ENCODE results near the gene SDK2.
A peak's percentile ranks its signal among the peaks of the same experiment; 100 is the strongest.

The SDK2 gene

GRCh38 chr17:73291260-73291801 is 352.9 kb downstream of the SDK2 start:
- no peak overlapping the region for H3K4me3 ChIP-seq (ENCODE audit: low read depth, low read length)
- peak; percentile 70 for DNase-seq (ENCODE audit: low read depth)

- DNase-seq (ENCODE audit: low read depth): no peak
- no peak overlapping the region for H3K4me3 ChIP-seq (ENCODE audit: low read depth, low read length)
These were observed 353.6 kb downstream of the SDK2 start for GRCh38 chr17:73290399-73291259.

- no peak overlapping the region for H3K4me3 ChIP-seq (ENCODE audit: low read depth, low read length)
- no peak for DNase-seq (ENCODE audit: low read depth)
These were observed 354.5 kb downstream of the SDK2 start for GRCh38 chr17:73289549-73290254.

DNA sequence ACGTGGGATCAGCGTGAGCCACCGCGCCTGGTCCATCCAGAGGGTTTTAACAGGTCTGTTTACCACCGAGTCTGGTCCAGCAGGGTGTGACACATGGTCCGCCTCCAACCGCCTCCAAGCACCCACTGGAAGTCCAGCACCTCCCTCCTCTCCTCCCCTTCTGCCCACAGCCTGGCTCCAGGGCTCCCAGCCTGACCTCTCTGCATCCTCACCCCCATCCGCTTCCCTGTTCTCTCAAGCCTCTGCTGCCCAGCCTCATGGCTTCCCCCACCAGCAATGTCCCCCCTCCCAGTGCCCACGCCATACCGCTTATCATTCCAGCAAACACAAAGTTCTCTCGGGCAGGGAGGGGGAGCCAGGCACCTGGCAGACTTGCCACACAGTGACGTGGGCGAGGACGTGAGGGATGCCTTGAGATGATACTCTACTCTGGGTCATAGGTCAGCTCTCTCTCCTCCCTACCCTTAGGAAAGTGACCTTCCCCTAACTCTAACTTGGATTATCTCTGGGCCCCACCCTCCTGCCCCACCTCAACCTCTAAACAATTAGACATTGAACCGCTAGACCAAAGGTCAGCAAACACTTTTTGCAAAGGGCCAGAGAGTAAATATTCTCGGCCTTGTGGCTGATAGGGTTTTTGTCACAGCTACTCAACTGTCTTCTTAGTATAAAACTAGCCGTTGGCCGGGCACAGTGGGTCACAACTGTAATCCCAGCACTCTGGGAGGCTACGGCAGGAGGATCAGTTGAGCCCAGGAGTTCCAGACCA is 355.5 kb downstream of the SDK2 start:
- H3K4me3 ChIP-seq (ENCODE audit: low read depth, low read length): no peak overlapping the region

GRCh38 chr17:73286863-73287296 is 357.4 kb downstream of the SDK2 start:
- peak; percentile 75 for DNase-seq (ENCODE audit: low read depth)
- H3K4me3 ChIP-seq (ENCODE audit: low read depth, low read length): no peak overlapping the region

More for the DNA sequence above, 355.5 kb downstream of the SDK2 start:
- no peak for DNase-seq (ENCODE audit: low read depth)

DNA sequence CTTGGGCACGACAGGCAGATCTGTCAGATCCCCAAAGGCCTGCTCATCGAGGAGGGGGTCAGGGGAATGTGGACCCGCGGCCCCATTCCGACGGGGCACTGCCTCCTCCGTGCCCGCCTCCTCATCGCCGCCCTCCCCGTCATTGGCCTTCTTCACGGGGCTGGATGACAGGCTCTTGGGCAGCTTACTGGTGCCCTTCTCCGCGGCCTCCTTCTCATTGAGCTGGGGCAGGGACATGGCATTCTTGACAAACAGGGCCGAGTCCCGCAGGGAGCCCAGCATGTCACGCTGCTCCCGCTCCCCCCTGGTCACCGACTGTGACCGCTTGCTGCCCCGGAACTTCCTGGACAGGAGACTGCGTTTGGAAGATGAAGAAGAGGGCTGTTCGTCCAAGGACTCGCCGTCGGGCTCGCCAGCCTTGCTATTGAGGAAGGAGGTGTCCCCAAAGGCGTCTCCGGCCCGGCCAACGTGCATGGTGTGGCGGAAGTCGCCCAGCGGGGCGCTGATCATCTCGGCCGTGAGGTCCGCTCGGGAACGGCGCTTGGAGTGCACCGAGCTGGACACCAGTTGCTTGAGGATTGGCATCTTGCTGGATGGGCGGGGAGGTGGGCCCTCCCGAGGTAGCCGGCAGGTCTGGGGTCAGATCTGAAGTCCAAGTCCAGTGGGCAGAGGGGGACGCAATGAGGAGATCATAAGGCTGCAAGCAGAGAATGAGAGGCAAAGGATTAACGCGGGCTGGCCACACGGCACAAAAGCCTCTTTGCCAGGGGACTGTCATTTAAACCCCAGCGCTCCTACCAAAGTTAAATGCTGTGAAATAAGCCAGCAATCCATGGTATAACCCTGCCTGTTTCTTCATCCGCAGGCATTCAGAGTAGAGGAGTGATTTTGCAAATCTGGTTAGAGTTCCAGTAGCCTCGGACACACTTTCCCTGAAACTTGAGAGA is 358.1 kb downstream of the SDK2 start:
- no peak for DNase-seq (ENCODE audit: low read depth)
- H3K4me3 ChIP-seq (ENCODE audit: low read depth, low read length): no peak overlapping the region

DNA sequence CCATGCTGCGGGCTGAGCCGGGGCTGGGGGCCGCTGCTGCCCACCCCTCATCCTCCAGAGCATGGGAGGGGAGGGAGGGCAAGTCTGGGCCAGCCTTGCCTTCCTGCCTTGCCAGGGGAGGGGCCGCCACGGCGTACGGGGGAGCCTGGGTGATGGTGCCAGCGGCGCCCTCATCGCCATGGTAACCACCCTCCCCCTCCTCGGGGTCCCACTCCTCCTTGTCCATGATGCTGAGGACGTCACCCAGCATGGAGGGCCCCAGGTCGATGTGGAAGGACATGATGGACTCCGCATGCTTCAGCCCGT is 358.7 kb downstream of the SDK2 start:
- no peak overlapping the region for H3K4me3 ChIP-seq (ENCODE audit: low read depth, low read length)

GRCh38 chr17:73284906-73285602 is 359.2 kb downstream of the SDK2 start:
- DNase-seq (ENCODE audit: low read depth): no peak
- no peak overlapping the region for H3K4me3 ChIP-seq (ENCODE audit: low read depth, low read length)

More for the DNA sequence above, 358.7 kb downstream of the SDK2 start:
- DNase-seq (ENCODE audit: low read depth): no peak
